Fibroblast of lung (primary cell): ENCODE data around the gene SLC6A13. TPM values are rescaled to one million over a fixed set of nuclear protein-coding genes. Genes with fewer than 3 reads are reported as not detected.

Experiments
- DNase-seq, 2 donors: peaks; one replicate each; pipeline versions ENCODE4 v3.0.0 to v3.0.0-alpha.2; 2010; ENCODE audit warnings: low read depth in 2 of 2
- H2AFZ ChIP-seq: 2 replicates; pipeline ENCODE4 v1.5.1; 2012; ENCODE audit warnings: low read length, control low read depth, inconsistent platforms
- H3K27ac ChIP-seq: 2 replicates; pipeline ENCODE4 v1.5.1; 2011; ENCODE audit warnings: low read length, control low read depth; ENCODE audit not compliant: insufficient read depth
- H3K27me3 ChIP-seq: 2 replicates; pipeline ENCODE4 v1.5.1; 2011; ENCODE audit warnings: mild to moderate bottlenecking, low read length; ENCODE audit not compliant: control insufficient read depth, insufficient read depth
- H3K36me3 ChIP-seq: 2 replicates; pipeline ENCODE4 v1.5.1; 2011; ENCODE audit warnings: low read length; ENCODE audit not compliant: control insufficient read depth, insufficient read depth
- H3K4me1 ChIP-seq: 2 replicates; pipeline ENCODE4 v1.5.1; 2011; ENCODE audit warnings: low read length; ENCODE audit not compliant: control insufficient read depth, insufficient read depth; ENCODE audit errors: extremely low read depth
- H3K4me2 ChIP-seq: 2 replicates; pipeline ENCODE4 v1.5.1; 2011; ENCODE audit warnings: low read length, control low read depth; ENCODE audit not compliant: insufficient read depth; ENCODE audit errors: extremely low read depth
- H3K4me3 ChIP-seq, 4 experiments: fragments of 200-600 bp in 1 of 4; sonication (generic) in 1 of 4; replicated peaks in 1 of 4; 2 replicates each; pipeline ENCODE4 v1.5.1; 2011 to 2016; ENCODE audit warnings: low read length in 4 of 4, low read depth in 3 of 4, mild to moderate bottlenecking in 3 of 4, control low read depth in 2 of 4, inconsistent platforms in 1 of 4, mixed read lengths in 1 of 4; ENCODE audit not compliant: insufficient read depth in 1 of 4; ENCODE audit errors: control extremely low read depth in 1 of 4
- H3K79me2 ChIP-seq: 2 replicates; pipeline ENCODE4 v1.5.1; 2012; ENCODE audit warnings: mild to moderate bottlenecking, low read length, inconsistent platforms; ENCODE audit not compliant: control insufficient read depth, insufficient read depth
- H3K9ac ChIP-seq: 2 replicates; pipeline ENCODE4 v1.5.1; 2011; ENCODE audit warnings: mild to moderate bottlenecking, low read length, control low read depth; ENCODE audit not compliant: insufficient read depth
- H3K9me3 ChIP-seq: 2 replicates; pipeline ENCODE4 v1.5.1; 2012; ENCODE audit warnings: low read depth, low read length; ENCODE audit not compliant: control insufficient read depth, insufficient read depth
- H4K20me1 ChIP-seq: 2 replicates; pipeline ENCODE4 v1.5.1; 2011; ENCODE audit warnings: low read length; ENCODE audit not compliant: control insufficient read depth, insufficient read depth; ENCODE audit errors: extremely low read depth
- CTCF ChIP-seq, 2 donors: IDR thresholded peaks in 1 of 2; conservative IDR thresholded peaks in 1 of 2; 1 replicate in 1 of 2; 2 replicates in 1 of 2; pipeline ENCODE4 v1.5.1; 2011 to 2012; ENCODE audit warnings: low read length in 2 of 2, control low read depth in 1 of 2, inconsistent platforms in 1 of 2, low read depth in 1 of 2, mild to moderate bottlenecking in 1 of 2
- EZH2 ChIP-seq: IDR thresholded peaks from 2 replicates; pipeline ENCODE4 v1.5.1; 2012; ENCODE audit warnings: low read length, control low read depth, mild to moderate bottlenecking; ENCODE audit errors: missing control alignments
- polyA plus RNA-seq, 2 donors: library from polyadenylated mRNA; depleted of rRNA in 1 of 2; stranded (reverse) in 1 of 2; unstranded in 1 of 2; fragments of >200 nt; gene quantifications; 2 replicates each; pipeline ENCODE4 v1.2.1, GENCODE V29; 2011 to 2012; ENCODE audit warnings: missing spikeins in 1 of 2
- total RNA-seq: library from RNA; depleted of rRNA; stranded (reverse); fragments of >200 nt; gene quantifications from 2 replicates; pipeline ENCODE4 v1.2.1, GENCODE V29; 2014

Gene SLC6A13
- total and polyA plus RNA-seq, 2 donors (not counting 1 experiment from before 2014, with no cell fraction given): not detected

GRCh38 chr12:272942-273341 lies 10.3 kb upstream of the SLC6A13 start:
- Histone ChIP-seq H2AFZ (no peak overlapping the region), H4K20me1 (no peaks in the 10 kb centered on the region), H3K9me3 (no peaks in the 10 kb centered on the region), H3K27me3 (peaks cover 14% of the 10 kb centered on the region), H3K27ac (no peak overlapping the region), H3K9ac (no peak overlapping the region), H3K79me2 (no peaks in the 10 kb centered on the region), H3K4me3 (no peak overlapping the region), H3K4me1 (no peaks in the 10 kb centered on the region), H3K36me3 (no peaks in the 10 kb centered on the region), H3K4me2 (no peak overlapping the region)
- no peak for TF ChIP-seq CTCF (conservative IDR thresholded peaks at IDR 0.05 in 1 of 2, IDR thresholded peaks at IDR 0.05 in 1 of 2; ENCODE audit: low read depth in 1 of 2, low read length in 2 of 2)
- no peak for TF ChIP-seq EZH2
- no peak for DNase-seq

- Histone ChIP-seq H3K4me2 (no peak overlapping the region), H3K4me3 (no peak overlapping the region), H3K4me1 (no peaks in the 10 kb centered on the region), H2AFZ (no peak overlapping the region), H3K79me2 (no peaks in the 10 kb centered on the region), H3K9me3 (no peaks in the 10 kb centered on the region), H3K9ac (no peak overlapping the region), H4K20me1 (no peaks in the 10 kb centered on the region), H3K36me3 (no peaks in the 10 kb centered on the region), H3K27me3 (peaks cover 19% of the 10 kb centered on the region), H3K27ac (no peak overlapping the region)
- no peak for TF ChIP-seq CTCF (conservative IDR thresholded peaks at IDR 0.05 in 1 of 2, IDR thresholded peaks at IDR 0.05 in 1 of 2; ENCODE audit: low read depth in 1 of 2, low read length in 2 of 2)
- no peak for TF ChIP-seq EZH2
- DNase-seq: no peak
Observed at GRCh38 chr12:271161-271560, 8.5 kb upstream of the SLC6A13 start.

- H2AFZ ChIP-seq: no peak overlapping the region
- H3K4me3 ChIP-seq: no peak overlapping the region
- no peaks in the 10 kb centered on the region for H4K20me1 ChIP-seq
- TF ChIP-seq EZH2 (no peak), CTCF (conservative IDR thresholded peaks at IDR 0.05 in 1 of 2, IDR thresholded peaks at IDR 0.05 in 1 of 2; ENCODE audit: low read depth in 1 of 2, low read length in 2 of 2) (no peak)
- H3K9me3 ChIP-seq: no peaks in the 10 kb centered on the region
- no peak overlapping the region for H3K9ac ChIP-seq
- no peak overlapping the region for H3K4me2 ChIP-seq
- peak in 1 of 2 donors; percentile 12 for DNase-seq
- H3K27ac ChIP-seq: no peak overlapping the region
- H3K79me2 ChIP-seq: no peaks in the 10 kb centered on the region
- no peaks in the 10 kb centered on the region for H3K4me1 ChIP-seq
- no peaks in the 10 kb centered on the region for H3K36me3 ChIP-seq
- peaks cover 19% of the 10 kb centered on the region for H3K27me3 ChIP-seq
Observed at GRCh38 chr12:269191-269590, 6.6 kb upstream of the SLC6A13 start.
